Measurements from ENCODE around the gene RALGAPA2. TPM values are rescaled to one million over a fixed set of nuclear protein-coding genes. Genes with fewer than 3 reads are reported as not detected.

RALGAPA2 gene
- total RNA-seq, 1 donor from 2014 or later, result 73.8 TPM

DNA sequence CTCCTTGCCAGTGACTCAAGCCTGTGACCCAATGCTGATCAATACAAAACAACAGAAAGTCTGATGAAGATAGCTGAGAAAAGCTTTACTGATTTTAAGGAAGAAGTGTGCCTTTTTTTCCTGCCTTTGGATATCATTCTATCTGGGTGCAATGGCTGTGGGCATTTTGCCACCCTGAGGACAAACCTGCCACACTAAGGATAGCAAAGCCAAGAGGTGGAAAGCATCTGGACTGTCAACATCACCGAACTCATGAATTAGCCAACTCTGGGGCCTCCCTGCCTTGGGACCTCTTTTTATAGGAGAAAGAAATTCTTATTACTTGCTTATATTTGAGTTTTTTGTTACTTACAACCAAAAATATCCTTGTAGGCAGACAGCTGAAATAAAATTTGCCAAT lies 19.9 kb downstream of the RALGAPA2 start:
- ATAC-seq (no peak), DNase-seq (no peak)
- no peak overlapping the region for H3K27ac ChIP-seq
- no peak overlapping the region for H3K4me3 ChIP-seq
- H3K27me3 ChIP-seq (ENCODE audit: low read depth), result no peaks in the 10 kb centered on the region
- intact Hi-C loops (cut with DNase I), result no loop called here
- no peaks in the 10 kb centered on the region for H3K36me3 ChIP-seq
- peaks cover 45% of the 10 kb centered on the region for H3K4me1 ChIP-seq
- H3K9me3 ChIP-seq, result no peaks in the 10 kb centered on the region
- no peak for TF ChIP-seq CTCF (IDR thresholded peaks at IDR 0.05)

GRCh38 chr20:20691477-20692235 lies 20.8 kb downstream of the RALGAPA2 start:
- no peak for DNase-seq
- intact Hi-C loops (cut with DNase I), result no loop called here
- H3K4me1 ChIP-seq, result peaks cover 36% of the 10 kb centered on the region
- no peak overlapping the region for H3K4me3 ChIP-seq
- no peaks in the 10 kb centered on the region for H3K27me3 ChIP-seq (ENCODE audit: low read depth)
- no peaks in the 10 kb centered on the region for H3K9me3 ChIP-seq
- no peak for TF ChIP-seq CTCF (IDR thresholded peaks at IDR 0.05)
- H3K36me3 ChIP-seq, result no peaks in the 10 kb centered on the region
- no peak for ATAC-seq
- no peak overlapping the region for H3K27ac ChIP-seq

- intact Hi-C loops (cut with DNase I), result no loop called here
These were observed 21.6 kb downstream of the RALGAPA2 start for GRCh38 chr20:20690676-20691476.

DNA sequence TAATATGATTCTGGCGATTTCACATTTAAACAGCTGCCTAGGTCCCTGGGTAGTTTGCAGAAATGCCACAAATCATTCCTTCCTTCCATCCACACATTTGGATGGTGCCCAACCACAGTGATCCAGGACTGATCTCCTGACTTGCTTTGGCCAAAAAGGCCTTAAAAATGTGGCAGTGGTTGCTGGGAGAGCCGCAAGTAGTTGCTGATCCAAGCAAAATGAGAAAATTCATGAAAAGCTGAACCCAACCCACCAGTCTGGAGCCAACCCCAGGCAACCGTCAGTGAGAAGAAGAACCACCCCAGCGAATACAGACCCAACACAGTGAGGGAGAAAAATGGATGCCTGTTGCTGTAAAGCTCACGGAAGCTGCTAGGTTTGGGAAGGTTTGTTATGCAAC lies 25.1 kb downstream of the RALGAPA2 start:
- peaks cover 56% of the 10 kb centered on the region for H3K4me1 ChIP-seq

More at GRCh38 chr20:20690676-20691476, 21.6 kb downstream of the RALGAPA2 start:
- no peak for TF ChIP-seq CTCF (IDR thresholded peaks at IDR 0.05)
- Histone ChIP-seq H3K9me3 (no peaks in the 10 kb centered on the region), H3K4me3 (no peak overlapping the region), H3K4me1 (peaks cover 36% of the 10 kb centered on the region), H3K36me3 (no peaks in the 10 kb centered on the region), H3K27ac (no peak overlapping the region), H3K27me3 (ENCODE audit: low read depth) (no peaks in the 10 kb centered on the region)
- no peak for DNase-seq
- ATAC-seq, result peak; percentile 13 to 33

DNA sequence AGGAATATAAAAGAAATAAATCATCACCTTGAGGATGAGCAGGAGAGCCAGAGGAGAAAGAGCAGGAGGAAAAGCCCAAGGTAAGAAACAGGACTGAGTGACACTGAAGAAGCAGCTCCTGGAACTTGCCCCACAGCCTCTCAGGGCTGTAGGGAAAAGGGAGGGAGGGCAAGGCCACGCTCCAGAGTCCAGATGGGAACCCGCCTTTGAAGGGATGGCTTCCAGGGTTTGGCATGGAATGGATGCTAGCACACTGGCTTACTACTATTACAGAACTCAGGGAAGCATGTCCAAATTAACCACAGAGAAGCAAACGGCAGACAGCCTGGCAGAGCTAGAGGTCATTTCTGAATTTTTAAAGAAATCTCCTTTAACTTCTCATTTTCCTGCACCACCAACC lies 26.8 kb downstream of the RALGAPA2 start:
- DNase-seq (no peak), ATAC-seq (no peak)
- intact Hi-C loops (cut with DNase I), result no loop called here
- H3K27me3 ChIP-seq (ENCODE audit: low read depth), result no peaks in the 10 kb centered on the region
- H3K9me3 ChIP-seq, result no peaks in the 10 kb centered on the region
- no peak overlapping the region for H3K4me3 ChIP-seq
- TF ChIP-seq CTCF (IDR thresholded peaks at IDR 0.05), result no peak
- H3K36me3 ChIP-seq, result no peaks in the 10 kb centered on the region
- H3K27ac ChIP-seq, result no peak overlapping the region
- H3K4me1 ChIP-seq, result peaks cover 67% of the 10 kb centered on the region

More for the DNA sequence above, 25.1 kb downstream of the RALGAPA2 start:
- Histone ChIP-seq H3K36me3 (no peaks in the 10 kb centered on the region), H3K4me3 (no peak overlapping the region), H3K9me3 (no peaks in the 10 kb centered on the region), H3K27ac (no peak overlapping the region), H3K27me3 (ENCODE audit: low read depth) (no peaks in the 10 kb centered on the region)
- TF ChIP-seq CTCF (IDR thresholded peaks at IDR 0.05), result no peak
- intact Hi-C loops (cut with DNase I), result no loop called here
- ATAC-seq, result no peak
- no peak for DNase-seq
